Tibial nerve (tissue), 4 donors: Measurements from ENCODE around the gene HMGCLL1. TPM values are rescaled to one million over a fixed set of nuclear protein-coding genes. Genes with fewer than 3 reads are reported as not detected.

ENCODE experiments used
- DNase-seq, 2 donors: peaks; one replicate each; pipeline ENCODE4 v3.0.0-alpha.2; 2019; ENCODE audit warnings: low spot score in 2 of 2
- H3K27ac ChIP-seq, 4 donors: fragments of 200-600 bp; sonication (generic) in 3 of 4; one replicate each; pipeline ENCODE4 v1.5.1; 2017 to 2019; ENCODE audit warnings: mild to moderate bottlenecking in 1 of 4
- H3K27me3 ChIP-seq, 2 donors: fragments of 200-600 bp; sonication (generic) in 1 of 2; one replicate each; pipeline versions ENCODE4 v1.5.1 to v1.6.0; 2017 to 2019
- H3K36me3 ChIP-seq, 3 donors: fragments of 200-600 bp; sonication (generic); one replicate each; pipeline ENCODE4 v1.5.1; 2018 to 2019
- H3K4me1 ChIP-seq, 4 donors: fragments of 200-600 bp; sonication (generic) in 3 of 4; one replicate each; pipeline ENCODE4 v1.5.1; 2017 to 2019
- H3K4me3 ChIP-seq, 4 donors: fragments of 200-600 bp; sonication (generic) in 3 of 4; one replicate each; pipeline ENCODE4 v1.5.1; 2017 to 2019; ENCODE audit warnings: mild to moderate bottlenecking in 1 of 4, moderate library complexity in 1 of 4
- H3K9me3 ChIP-seq, 4 donors: fragments of 200-600 bp; sonication (generic) in 3 of 4; one replicate each; pipeline ENCODE4 v1.5.1; 2017 to 2019
- EP300 ChIP-seq, 2 donors: sonication (generic); formaldehyde crosslinking; IDR thresholded peaks; one replicate each; pipeline ENCODE4 v1.6.1; 2017; ENCODE audit warnings: antibody characterized with exemption in 2 of 2, mild to moderate bottlenecking in 1 of 2
- POLR2A ChIP-seq, 2 donors: fragments of 450-650 bp; IDR thresholded peaks; one replicate each; pipeline ENCODE4 v1.6.1; 2017; ENCODE audit warnings: antibody characterized with exemption in 2 of 2, mild to moderate bottlenecking in 2 of 2, moderate library complexity in 2 of 2
- WGBS, 2 donors: methylation state at CpG; one replicate each; pipeline ENCODE4 v1.1.5; 2018; 5-methylcytosine and 5-hydroxymethylcytosine counted together
- total RNA-seq, 4 donors: library from RNA; depleted of rRNA; stranded (reverse); fragments of >200 nt; gene quantifications; one replicate each; pipeline ENCODE4 v1.1.0, GENCODE V29; 2016
- TF ChIP-seq, protein P1 (sequence below), 5 experiments: fragments of 200-600 bp in 3 of 5; fragments of 450-650 bp in 2 of 5; sonication (generic) in 3 of 5; IDR thresholded peaks; one replicate each; pipeline ENCODE4 v1.5.1; 2016 to 2019; ENCODE audit warnings: antibody characterized with exemption in 5 of 5, mild to moderate bottlenecking in 3 of 5, moderate library complexity in 2 of 5

Gene HMGCLL1
- total RNA-seq, 4 donors from 2014 or later: 1.7 to 10.8 (median 2.1) TPM

DNA sequence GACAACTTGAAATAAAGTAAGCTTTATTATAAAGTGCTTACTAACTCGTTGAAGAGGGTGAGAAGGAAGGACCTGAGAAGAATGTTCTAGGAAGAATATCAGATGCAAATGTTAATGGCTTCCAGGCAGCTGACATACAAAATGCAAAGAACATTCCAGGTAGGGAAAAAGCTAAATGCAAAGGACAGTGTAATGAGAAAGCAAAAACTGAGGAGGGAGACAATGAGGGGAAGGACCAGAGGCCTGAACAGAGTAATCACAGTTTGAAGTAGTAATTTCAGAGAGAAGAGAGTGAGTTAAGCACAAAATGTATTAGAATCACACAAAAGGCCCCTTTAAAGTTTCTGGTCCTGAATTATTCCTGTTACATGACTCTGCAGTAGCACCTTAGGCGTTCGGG, 81.3 kb downstream of the HMGCLL1 start:
- H3K36me3 ChIP-seq: no peaks in the 10 kb centered on the region
- no peaks in the 10 kb centered on the region for H3K9me3 ChIP-seq
- no peak for TF ChIP-seq EP300 (IDR thresholded peaks at IDR 0.05)
- TF ChIP-seq, protein P1, sequence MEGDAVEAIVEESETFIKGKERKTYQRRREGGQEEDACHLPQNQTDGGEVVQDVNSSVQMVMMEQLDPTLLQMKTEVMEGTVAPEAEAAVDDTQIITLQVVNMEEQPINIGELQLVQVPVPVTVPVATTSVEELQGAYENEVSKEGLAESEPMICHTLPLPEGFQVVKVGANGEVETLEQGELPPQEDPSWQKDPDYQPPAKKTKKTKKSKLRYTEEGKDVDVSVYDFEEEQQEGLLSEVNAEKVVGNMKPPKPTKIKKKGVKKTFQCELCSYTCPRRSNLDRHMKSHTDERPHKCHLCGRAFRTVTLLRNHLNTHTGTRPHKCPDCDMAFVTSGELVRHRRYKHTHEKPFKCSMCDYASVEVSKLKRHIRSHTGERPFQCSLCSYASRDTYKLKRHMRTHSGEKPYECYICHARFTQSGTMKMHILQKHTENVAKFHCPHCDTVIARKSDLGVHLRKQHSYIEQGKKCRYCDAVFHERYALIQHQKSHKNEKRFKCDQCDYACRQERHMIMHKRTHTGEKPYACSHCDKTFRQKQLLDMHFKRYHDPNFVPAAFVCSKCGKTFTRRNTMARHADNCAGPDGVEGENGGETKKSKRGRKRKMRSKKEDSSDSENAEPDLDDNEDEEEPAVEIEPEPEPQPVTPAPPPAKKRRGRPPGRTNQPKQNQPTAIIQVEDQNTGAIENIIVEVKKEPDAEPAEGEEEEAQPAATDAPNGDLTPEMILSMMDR (IDR thresholded peaks at IDR 0.05): no peak
- no peak for TF ChIP-seq POLR2A (IDR thresholded peaks at IDR 0.05)
- H3K27me3 ChIP-seq: no peaks in the 10 kb centered on the region
- DNase-seq: no peak
- no peak overlapping the region for H3K27ac ChIP-seq
- H3K4me1 ChIP-seq: no peaks in the 10 kb centered on the region
- 77 to 81% methylated on average over 3 of the region's 3 CpGs for WGBS, 2 donors
- no peak overlapping the region for H3K4me3 ChIP-seq

DNA sequence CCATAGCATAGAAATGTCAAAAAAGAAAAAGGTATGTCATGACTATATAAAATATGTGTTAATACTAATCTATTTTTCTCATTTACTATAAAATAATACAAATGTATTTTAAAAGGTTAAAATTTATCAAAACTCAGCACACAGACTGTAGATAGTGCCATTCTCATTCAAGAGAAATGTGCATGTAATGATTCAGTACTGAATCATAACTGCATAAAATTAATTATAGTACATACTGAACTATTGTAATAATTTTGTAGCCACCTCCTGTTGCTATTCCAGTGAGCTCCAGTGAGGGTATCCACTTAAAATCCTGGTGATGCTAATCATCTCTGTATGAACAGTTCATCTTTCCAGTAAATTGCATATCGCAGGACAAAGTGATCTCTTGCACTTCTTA, 82.8 kb downstream of the HMGCLL1 start:
- Histone ChIP-seq H3K27ac (no peak overlapping the region), H3K4me1 (no peaks in the 10 kb centered on the region), H3K36me3 (no peaks in the 10 kb centered on the region), H3K4me3 (no peak overlapping the region), H3K9me3 (peaks cover 0 to under 1% (median 0%) of the 10 kb centered on the region in 4 donors), H3K27me3 (no peaks in the 10 kb centered on the region)
- DNase-seq: no peak
- WGBS, 2 donors: 95 to 100% methylated on average over 1 of the region's 1 CpG
- TF ChIP-seq, protein P1 (IDR thresholded peaks at IDR 0.05): no peak
- no peak for TF ChIP-seq EP300 (IDR thresholded peaks at IDR 0.05)
- no peak for TF ChIP-seq POLR2A (IDR thresholded peaks at IDR 0.05)

DNA sequence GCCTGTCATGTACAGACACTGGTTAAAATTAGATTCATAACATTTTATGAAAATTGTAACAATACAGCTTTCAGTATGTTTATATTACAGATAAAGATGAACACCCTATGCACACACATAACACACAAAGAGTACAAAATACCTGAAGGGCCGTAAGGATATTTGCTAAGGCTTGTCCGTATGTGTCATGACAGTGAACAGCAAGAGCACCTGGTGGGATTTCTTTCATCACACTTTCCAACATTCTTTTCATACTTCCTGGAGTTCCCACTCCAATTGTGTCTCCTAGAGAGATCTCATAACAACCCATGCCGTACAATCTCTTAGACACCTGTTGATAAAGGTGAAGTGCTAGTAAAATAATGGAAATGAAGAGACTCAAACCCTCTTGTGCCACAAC, 83.7 kb downstream of the HMGCLL1 start:
- H3K9me3 ChIP-seq: peaks cover 0 to 4% (median 0%) of the 10 kb centered on the region in 4 donors
- H3K4me3 ChIP-seq: no peak overlapping the region
- no peak overlapping the region for H3K27ac ChIP-seq
- no peak for DNase-seq
- no peaks in the 10 kb centered on the region for H3K4me1 ChIP-seq
- 91 to 93% methylated on average over 3 of the region's 3 CpGs for WGBS, 2 donors
- H3K27me3 ChIP-seq: no peaks in the 10 kb centered on the region
- TF ChIP-seq, protein P1 (IDR thresholded peaks at IDR 0.05): no peak
- TF ChIP-seq EP300 (IDR thresholded peaks at IDR 0.05): no peak
- no peaks in the 10 kb centered on the region for H3K36me3 ChIP-seq

DNA sequence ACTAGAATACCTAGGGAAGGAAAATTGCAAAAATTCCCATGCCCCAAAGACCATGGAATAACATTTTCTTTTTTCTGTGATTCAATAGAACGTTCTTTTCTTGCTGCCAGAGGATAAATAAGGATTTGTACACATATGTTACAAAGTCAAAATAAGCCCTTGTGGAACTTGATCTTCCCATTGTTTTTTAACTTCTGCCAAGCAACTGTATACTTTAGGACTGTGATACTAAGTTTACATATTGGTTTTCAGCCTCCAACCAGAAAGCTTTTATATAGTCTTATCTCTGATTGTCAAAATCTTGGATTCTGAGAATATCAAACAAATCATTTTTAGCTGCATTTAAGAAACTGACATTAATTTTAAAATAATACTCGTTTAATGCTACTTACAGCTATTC, 84.6 kb downstream of the HMGCLL1 start:
- Histone ChIP-seq H3K4me1 (no peaks in the 10 kb centered on the region), H3K36me3 (no peaks in the 10 kb centered on the region), H3K27me3 (no peaks in the 10 kb centered on the region), H3K27ac (no peak overlapping the region), H3K9me3 (peaks cover 0 to 4% (median 0%) of the 10 kb centered on the region in 4 donors), H3K4me3 (no peak overlapping the region)
- DNase-seq: no peak
- 31 to 43% methylated on average over 2 of the region's 2 CpGs for WGBS, 2 donors
- TF ChIP-seq, protein P1 (IDR thresholded peaks at IDR 0.05): no peak
- no peak for TF ChIP-seq POLR2A (IDR thresholded peaks at IDR 0.05)
- TF ChIP-seq EP300 (IDR thresholded peaks at IDR 0.05): no peak

DNA sequence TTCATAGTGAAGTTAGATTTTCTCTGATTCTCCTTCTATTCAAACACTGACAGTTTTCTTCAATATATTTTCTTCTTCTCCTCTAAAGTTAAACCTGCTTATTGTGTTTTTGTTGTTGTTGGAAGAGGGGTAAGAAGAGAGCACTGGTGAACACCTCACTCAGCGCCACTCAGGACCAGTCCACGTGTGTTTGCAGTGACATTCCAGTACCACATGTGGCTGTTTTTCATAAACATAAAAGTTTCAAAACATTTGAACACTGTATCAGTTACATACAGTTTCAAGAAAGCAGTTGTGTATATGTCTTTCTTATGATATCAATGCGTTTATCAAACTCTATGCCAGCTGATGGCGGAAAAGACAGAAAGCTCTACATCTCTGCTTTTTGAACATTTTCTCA, 86.7 kb downstream of the HMGCLL1 start:
- Histone ChIP-seq H3K4me1 (no peaks in the 10 kb centered on the region), H3K27ac (no peak overlapping the region), H3K36me3 (no peaks in the 10 kb centered on the region), H3K9me3 (peaks cover 0 to 10% (median 2%) of the 10 kb centered on the region in 4 donors), H3K27me3 (no peaks in the 10 kb centered on the region), H3K4me3 (no peak overlapping the region)
- 91 to 95% methylated on average over 4 of the region's 4 CpGs for WGBS, 2 donors
- DNase-seq: no peak
- TF ChIP-seq EP300 (IDR thresholded peaks at IDR 0.05) (no peak), POLR2A (IDR thresholded peaks at IDR 0.05) (no peak)
- TF ChIP-seq, protein P1 (IDR thresholded peaks at IDR 0.05): no peak
